GM13976 (cell line): ENCODE results near the gene DYNC2I2.

Experiments
- DNase-seq: peaks from one replicate; pipeline ENCODE4 v3.0.0; 2012; ENCODE audit warnings: low spot score
- in situ Hi-C: fragments of 300-500 bp; cut with MboI; formaldehyde crosslinking; loops from one replicate; pipeline ENCODE4 v1.12.0; 2022; ENCODE audit warnings: low sequenced_read_pairs, mixed read lengths, inconsistent platforms; ENCODE audit not compliant: unreplicated experiment
- TF ChIP-seq, protein P1 (sequence below): IDR thresholded peaks from 2 replicates; pipeline ENCODE4 v1.5.1; 2012; ENCODE audit warnings: borderline replicate concordance, mild to moderate bottlenecking; ENCODE audit not compliant: insufficient read depth; ENCODE audit errors: extremely low read depth, missing control alignments, control extremely low read depth

Gene DYNC2I2

DNA sequence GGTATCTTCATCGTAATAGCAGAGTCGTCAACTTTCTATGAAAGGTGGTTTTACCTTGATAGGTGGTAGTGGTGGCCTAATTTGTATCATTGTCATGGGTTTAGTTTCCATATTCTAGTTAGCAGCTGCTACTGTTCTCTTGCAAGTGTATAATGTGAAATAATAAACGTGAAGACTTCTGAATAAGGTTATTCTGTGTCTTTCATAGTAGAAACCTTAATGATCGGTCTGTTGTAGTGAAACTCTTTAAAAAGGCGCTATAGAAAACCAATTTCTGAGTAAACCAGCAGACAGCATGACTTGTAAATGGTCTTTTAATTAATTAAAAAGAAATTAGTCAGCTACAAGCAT is 34.0 kb upstream of the DYNC2I2 start:
- TF ChIP-seq, protein P1, sequence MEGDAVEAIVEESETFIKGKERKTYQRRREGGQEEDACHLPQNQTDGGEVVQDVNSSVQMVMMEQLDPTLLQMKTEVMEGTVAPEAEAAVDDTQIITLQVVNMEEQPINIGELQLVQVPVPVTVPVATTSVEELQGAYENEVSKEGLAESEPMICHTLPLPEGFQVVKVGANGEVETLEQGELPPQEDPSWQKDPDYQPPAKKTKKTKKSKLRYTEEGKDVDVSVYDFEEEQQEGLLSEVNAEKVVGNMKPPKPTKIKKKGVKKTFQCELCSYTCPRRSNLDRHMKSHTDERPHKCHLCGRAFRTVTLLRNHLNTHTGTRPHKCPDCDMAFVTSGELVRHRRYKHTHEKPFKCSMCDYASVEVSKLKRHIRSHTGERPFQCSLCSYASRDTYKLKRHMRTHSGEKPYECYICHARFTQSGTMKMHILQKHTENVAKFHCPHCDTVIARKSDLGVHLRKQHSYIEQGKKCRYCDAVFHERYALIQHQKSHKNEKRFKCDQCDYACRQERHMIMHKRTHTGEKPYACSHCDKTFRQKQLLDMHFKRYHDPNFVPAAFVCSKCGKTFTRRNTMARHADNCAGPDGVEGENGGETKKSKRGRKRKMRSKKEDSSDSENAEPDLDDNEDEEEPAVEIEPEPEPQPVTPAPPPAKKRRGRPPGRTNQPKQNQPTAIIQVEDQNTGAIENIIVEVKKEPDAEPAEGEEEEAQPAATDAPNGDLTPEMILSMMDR: no peak
- in situ Hi-C loops: no loop called here
- DNase-seq: no peak

DNA sequence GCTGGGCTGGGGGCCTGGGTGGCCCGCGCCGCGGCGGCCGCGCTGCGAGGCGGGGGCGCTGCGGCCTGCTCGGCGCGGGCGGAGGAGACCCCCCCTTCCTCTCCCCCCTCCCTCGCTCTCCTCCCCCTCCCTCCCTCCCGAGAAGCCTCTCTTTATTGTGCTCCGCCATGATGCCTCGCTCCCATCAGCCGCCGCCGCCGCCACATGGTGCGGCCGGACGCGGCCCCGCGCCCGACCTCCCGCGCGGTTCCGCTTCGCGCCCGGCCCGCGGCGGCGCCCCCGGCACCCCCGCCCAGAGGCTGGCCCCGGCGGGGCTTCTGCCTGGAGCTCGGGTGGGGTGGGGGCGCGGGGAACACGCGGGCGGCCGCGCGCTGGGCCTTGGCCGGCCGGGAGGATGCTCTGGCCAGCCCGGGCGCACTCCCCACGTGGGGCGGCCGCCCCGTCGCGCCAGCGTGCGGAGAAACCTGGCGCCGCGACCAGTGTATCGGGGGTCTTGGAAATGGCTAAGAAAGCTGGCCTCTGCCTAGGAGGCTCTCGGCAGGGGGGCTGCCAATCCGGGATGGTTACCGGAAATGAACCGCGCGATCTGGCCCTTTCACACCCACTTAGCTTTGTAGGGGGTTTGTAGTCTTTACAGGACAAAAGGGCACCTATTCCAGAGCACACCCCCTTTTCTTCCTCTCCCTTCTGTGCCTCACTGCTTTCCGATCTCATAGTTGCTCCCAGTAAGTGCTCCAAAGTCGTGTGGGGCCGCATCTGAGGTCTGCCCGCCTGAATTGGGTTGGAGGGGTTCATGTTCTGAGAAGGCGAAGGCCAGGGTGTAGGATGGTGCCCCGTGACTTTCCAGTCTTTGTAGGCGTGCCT is 33.4 kb upstream of the DYNC2I2 start:
- TF ChIP-seq, protein P1: no peak
- in situ Hi-C loops: no loop called here
- DNase-seq: peak; percentile 83

DNA sequence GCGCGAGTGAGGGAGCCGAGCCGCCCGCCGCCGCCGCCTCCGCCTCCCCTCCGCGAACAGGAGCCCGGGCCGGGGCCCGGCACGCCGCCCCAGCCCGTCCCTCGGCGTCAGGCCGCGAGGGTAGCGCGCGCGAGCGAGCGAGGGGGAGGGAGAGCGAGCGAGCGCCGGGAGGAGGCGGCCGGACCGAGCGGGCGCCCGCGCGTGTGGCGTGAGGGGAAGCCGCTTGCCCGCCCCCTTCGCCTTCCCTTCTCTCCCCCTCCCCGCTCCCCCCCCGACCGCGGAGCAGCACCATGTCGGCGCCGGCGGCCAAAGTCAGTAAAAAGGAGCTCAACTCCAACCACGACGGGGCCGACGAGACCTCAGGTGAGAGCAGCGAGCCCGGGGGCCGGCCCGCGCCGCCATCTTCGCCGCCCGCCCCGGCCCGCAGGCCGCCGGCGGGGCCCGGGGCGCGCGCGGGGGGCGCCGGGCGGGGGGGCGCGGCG is 32.7 kb upstream of the DYNC2I2 start:
- TF ChIP-seq, protein P1: no peak
- peak; percentile 61 for DNase-seq
- in situ Hi-C loops: no loop called here

DNA sequence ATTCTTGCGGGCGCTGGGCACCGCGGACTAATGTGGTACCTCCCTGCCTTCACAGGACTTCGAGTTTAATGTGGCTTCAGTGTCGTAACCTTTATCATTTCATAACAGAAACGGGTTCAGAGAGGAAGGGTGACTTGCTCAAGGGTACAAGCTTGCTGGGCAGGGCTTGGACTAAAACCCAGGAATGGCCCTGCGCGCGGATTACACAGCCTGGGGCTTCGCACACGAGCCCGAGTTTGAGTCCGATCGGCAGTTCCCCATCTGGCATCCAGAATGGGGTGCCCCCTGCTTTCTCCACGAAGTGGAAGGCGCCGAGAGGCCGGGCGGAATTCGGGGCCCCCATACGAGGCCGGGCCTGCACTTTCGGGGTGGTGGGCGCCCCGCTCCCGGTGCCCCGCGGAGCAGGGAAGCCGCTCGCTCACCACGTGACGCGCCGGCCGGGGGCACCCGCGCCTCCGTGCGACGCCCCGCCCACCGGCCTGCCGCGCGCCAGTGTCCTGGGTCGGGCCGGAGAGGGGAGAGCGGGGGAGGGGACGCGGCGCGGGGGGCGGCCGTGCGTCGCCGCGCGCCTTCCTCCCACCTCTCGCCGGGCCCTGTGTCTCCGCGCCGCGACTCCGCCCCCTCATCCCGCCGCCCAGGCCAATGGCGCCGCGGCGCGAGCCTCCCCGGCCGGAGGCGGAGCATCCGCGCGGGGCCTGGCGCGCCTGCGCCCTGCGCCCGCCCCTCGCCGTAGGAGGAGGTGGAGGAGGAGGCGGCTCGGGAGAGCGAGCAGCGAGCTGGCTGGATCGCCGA is 32.0 kb upstream of the DYNC2I2 start, which contains the start of gene SET:
Gene SET, plus strand, starts transcription at position 722 of the 792 bp plus-strand sequence. CDS start 361 bp downstream, outside the sequence.
- TF ChIP-seq, protein P1: no peak
- in situ Hi-C loops: no loop called here
- peak; percentile 99 for DNase-seq

DNA sequence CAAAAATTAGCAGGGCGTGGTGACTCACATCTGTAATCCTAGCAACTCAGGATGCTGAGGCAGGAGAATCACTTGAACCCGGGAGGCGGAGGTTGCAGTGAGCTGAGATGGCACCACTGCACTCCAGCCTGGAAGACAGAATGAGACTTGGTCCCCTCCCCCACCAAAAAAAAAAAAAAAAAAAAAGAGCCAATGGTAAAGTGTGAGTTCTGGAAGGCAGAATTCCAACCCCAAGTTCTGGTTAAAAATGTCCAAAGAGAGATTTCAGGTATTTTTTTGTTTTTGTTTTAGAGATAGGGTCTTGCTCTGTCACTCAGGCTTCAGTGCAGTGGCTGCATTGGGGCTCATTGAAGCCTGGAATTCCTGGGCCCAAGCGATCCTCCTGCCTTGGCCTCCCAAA is 30.8 kb upstream of the DYNC2I2 start:
- TF ChIP-seq, protein P1: no peak
- DNase-seq: no peak
- in situ Hi-C loops: no loop called here

DNA sequence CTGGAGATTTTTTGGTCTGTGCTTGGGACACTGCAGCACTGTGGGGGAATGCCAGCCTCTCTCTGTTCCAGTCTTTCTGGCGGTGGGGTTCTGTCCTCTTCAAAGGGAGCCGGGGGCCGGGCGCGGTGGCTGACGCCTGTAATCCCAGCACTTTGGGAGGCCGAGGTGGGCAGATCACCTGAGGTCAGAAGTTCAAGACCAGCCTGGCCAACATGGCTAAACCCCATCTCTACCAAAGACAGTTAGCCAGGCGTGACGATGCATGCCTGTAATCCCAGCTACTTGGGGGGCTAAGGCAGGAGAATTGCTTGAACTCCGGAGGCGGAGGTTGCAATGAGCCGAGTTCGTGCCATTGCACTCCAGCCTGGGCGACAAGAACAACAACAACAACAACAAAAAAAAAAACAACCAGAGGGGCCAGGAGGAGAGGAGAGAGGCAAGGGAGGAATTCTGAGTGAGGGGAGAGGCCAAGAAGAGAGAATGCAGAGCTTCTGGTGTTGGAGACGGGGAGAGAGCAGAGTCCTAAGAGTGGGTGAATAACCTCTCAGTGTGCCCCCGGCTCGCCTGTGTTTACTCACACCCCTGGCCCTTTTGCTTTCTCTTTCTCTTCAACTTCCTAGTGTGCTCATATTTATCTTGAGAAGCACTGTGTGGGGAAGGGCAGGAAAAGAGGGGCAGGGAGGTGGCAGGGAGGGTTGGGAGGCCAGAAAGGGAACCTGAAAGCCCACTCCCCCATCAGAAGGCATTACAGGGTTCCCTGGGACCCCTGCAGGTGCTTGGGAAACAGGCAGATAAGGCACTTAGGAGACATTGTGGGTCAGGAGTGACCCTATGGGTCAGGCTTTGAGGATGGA is 29.2 kb upstream of the DYNC2I2 start:
- TF ChIP-seq, protein P1: no peak
- in situ Hi-C loops: no loop called here
- peak; percentile 68 for DNase-seq
